Hepatocyte (in vitro differentiated cells): ENCODE data around the gene RNF39.

Experiments
- CTCF ChIP-seq: fragments of 200-600 bp; sonication (generic); IDR thresholded peaks from 2 replicates; pipeline ENCODE4 v1.5.1; 2016; ENCODE audit warnings: antibody characterized with exemption, mild to moderate bottlenecking; ENCODE audit not compliant: poor library complexity
- EZH2phosphoT487 ChIP-seq: fragments of 200-600 bp; sonication (generic); IDR thresholded peaks from one replicate; pipeline ENCODE4 v1.6.1; 2018; ENCODE audit warnings: antibody characterized with exemption, mild to moderate bottlenecking, low read depth, moderate library complexity; ENCODE audit not compliant: unreplicated experiment, severe bottlenecking

DNA sequence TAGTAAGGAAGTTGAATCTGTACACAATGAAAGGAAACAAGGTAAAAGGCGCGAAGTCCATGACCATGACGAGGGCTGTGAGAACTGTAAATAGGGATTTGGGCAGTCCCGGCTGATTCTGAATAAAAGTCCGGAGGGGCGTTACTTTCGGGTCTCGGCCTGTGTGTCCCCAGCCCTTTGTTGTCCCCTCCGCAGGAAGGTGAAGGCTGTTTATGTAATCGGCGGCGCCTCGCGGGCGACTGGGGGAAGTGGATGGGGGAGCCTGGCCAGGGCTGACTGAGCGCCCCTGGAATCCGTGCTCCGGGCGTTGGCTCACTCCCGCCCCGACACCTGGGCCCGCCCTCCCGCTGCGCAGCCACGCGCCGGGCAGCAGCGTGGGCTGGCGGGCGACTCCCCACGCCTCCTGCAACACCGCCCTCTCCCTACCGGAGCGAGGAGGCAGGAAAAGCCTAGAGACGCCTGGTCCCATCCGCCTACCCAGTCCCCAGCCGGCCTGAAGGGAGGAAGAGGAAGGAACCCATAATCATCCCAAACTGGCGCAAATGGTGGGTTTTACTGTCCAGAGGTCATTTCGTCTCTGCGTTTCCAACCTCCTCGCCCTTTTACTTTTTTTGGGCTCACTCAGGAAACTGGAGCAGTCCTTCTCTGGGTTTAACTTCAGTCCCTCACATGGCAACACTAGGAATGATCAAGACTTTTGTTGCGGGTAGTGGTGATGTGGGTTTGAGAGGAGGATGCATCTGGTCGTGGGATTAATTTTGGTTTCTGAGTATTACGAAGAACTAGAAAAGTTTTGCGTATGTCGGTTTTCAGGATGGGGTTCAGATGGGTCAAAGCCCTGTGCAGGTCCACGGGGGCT is 25.2 kb upstream of the RNF39 start:
- TF ChIP-seq CTCF = peak; percentile 16
- TF ChIP-seq EZH2phosphoT487 = no peak
